Mesothelial cell of epicardium (in vitro differentiated cells): ENCODE measurements around the gene SALL3. TPM values are rescaled to one million over a fixed set of nuclear protein-coding genes. Genes with fewer than 3 reads are reported as not detected.

Source experiments
- total RNA-seq: library from RNA; stranded (reverse); gene quantifications from 3 replicates; pipeline ENCODE4 v1.2.1, GENCODE V29; 2021

SALL3 gene
- total RNA-seq, 1 donor from 2014 or later = 0.31 TPM

Other genes with a start within 250 kb of the SALL3 start
- 45.4 to 52.0 TPM (median 49.4 TPM) in 3 replicates for gene ATP9B, start 89.6 kb downstream of the SALL3 start, total RNA-seq